Natural killer cell (primary cell): ENCODE measurements around the gene PTOV1. TPM values are rescaled to one million over a fixed set of nuclear protein-coding genes. Genes with fewer than 3 reads are reported as not detected.

Source experiments
- ATAC-seq, 3 donors: fragments of 150-1000 bp in 2 of 3; fragments of 200-7000 bp in 1 of 3; cut with Tn5 transposase; 1 replicate in 1 of 3; 2 replicates in 2 of 3; pipeline ENCODE4 v1.10.0; 2021; ENCODE audit warnings: mild to moderate bottlenecking in 2 of 3, moderate library complexity in 2 of 3
- DNase-seq, 2 donors: peaks; one replicate each; pipeline versions ENCODE4 v3.0.0 to v3.0.0-alpha.2; 2013 to 2021; ENCODE audit warnings: mixed read lengths in 1 of 2
- H3K27ac ChIP-seq: one replicate; pipeline ENCODE4 v1.5.1; 2013; ENCODE audit warnings: mild to moderate bottlenecking, low read length
- H3K27me3 ChIP-seq: one replicate; pipeline ENCODE4 v1.6.1; 2013; ENCODE audit warnings: low read length; ENCODE audit not compliant: control insufficient read depth, insufficient read depth
- H3K36me3 ChIP-seq: one replicate; pipeline ENCODE4 v1.6.1; 2013; ENCODE audit warnings: low read length; ENCODE audit not compliant: control insufficient read depth, insufficient read depth
- H3K4me1 ChIP-seq: one replicate; pipeline ENCODE4 v1.6.1; 2013; ENCODE audit warnings: low read length; ENCODE audit not compliant: control insufficient read depth, insufficient read depth
- H3K4me3 ChIP-seq: one replicate; pipeline ENCODE4 v1.5.1; 2013; ENCODE audit warnings: low read length
- H3K9me3 ChIP-seq: one replicate; pipeline ENCODE4 v1.6.1; 2013; ENCODE audit warnings: low read length; ENCODE audit not compliant: control insufficient read depth, insufficient read depth
- H3K27ac Mint-ChIP-seq, 2 donors: one replicate each; pipeline ENCODE4 v1.8.0; 2022; ENCODE audit warnings: mild to moderate bottlenecking in 2 of 2, mixed read lengths in 2 of 2, moderate library complexity in 1 of 2
- H3K27me3 Mint-ChIP-seq, 2 donors: one replicate each; pipeline ENCODE4 v1.8.0; 2022; ENCODE audit warnings: low read depth in 2 of 2, mixed read lengths in 2 of 2
- H3K36me3 Mint-ChIP-seq: one replicate; pipeline ENCODE4 v1.8.0; 2022; ENCODE audit warnings: mixed read lengths
- H3K4me1 Mint-ChIP-seq, 2 donors: one replicate each; pipeline ENCODE4 v1.8.0; 2022; ENCODE audit warnings: mixed read lengths in 2 of 2
- H3K4me3 Mint-ChIP-seq: one replicate; pipeline ENCODE4 v1.8.0; 2022; ENCODE audit warnings: mild to moderate bottlenecking, moderate library complexity, mixed read lengths
- H3K9me3 Mint-ChIP-seq, 2 donors: one replicate each; pipeline ENCODE4 v1.8.0; 2022; ENCODE audit warnings: mixed read lengths in 2 of 2
- WGBS: methylation state at CpG from one replicate; pipeline ENCODE4 v1.1.7; 2013; ENCODE audit warnings: missing lambda C conversion rate; ENCODE audit not compliant: insufficient coverage; 5-methylcytosine and 5-hydroxymethylcytosine counted together
- intact Hi-C: fragments of 100-400 bp; cut with micrococcal nuclease; formaldehyde crosslinking; loops from one replicate; pipeline ENCODE4 v1.14.2; 2022
- total RNA-seq, 4 donors: library from RNA; stranded (reverse); fragments of 120-200 nt in 1 of 4; gene quantifications; one replicate each; pipeline versions ENCODE4 v1.2.3 to v1.2.4, GENCODE V29; 2013 to 2022
- TF ChIP-seq, protein P1 (sequence below): fragments of 200-600 bp; IDR thresholded peaks from one replicate; pipeline ENCODE4 v1.8.0; 2022; ENCODE audit warnings: antibody characterized with exemption

The PTOV1 gene
- total RNA-seq, 3 donors from 2014 or later (not counting 1 experiment from before 2014, with no cell fraction given), result 116 to 132 (median 128) TPM

GRCh38 chr19:49851456-49852259 is 699 bp downstream of the PTOV1 start:
- TF ChIP-seq, protein P1, sequence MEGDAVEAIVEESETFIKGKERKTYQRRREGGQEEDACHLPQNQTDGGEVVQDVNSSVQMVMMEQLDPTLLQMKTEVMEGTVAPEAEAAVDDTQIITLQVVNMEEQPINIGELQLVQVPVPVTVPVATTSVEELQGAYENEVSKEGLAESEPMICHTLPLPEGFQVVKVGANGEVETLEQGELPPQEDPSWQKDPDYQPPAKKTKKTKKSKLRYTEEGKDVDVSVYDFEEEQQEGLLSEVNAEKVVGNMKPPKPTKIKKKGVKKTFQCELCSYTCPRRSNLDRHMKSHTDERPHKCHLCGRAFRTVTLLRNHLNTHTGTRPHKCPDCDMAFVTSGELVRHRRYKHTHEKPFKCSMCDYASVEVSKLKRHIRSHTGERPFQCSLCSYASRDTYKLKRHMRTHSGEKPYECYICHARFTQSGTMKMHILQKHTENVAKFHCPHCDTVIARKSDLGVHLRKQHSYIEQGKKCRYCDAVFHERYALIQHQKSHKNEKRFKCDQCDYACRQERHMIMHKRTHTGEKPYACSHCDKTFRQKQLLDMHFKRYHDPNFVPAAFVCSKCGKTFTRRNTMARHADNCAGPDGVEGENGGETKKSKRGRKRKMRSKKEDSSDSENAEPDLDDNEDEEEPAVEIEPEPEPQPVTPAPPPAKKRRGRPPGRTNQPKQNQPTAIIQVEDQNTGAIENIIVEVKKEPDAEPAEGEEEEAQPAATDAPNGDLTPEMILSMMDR, result no peak
- DNase-seq (peak in 1 of 2 donors; percentile 60), ATAC-seq (no peak)
- no peaks in the 10 kb centered on the region for H3K27me3 Mint-ChIP-seq
- 2% methylated on average over 73 of the region's 78 CpGs for WGBS
- Histone ChIP-seq H3K36me3 (peaks cover 3% of the 10 kb centered on the region), H3K27ac (no peak overlapping the region), H3K4me3 (peak overlapping the region; percentile 40), H3K4me1 (peaks cover 31% of the 10 kb centered on the region), H3K9me3 (no peaks in the 10 kb centered on the region), H3K27me3 (no peaks in the 10 kb centered on the region)
- H3K36me3 Mint-ChIP-seq, result no peaks in the 10 kb centered on the region
- H3K9me3 Mint-ChIP-seq, result no peaks in the 10 kb centered on the region
- intact Hi-C loops, result loop anchor here (2.0 kb wide), 2 partner anchors 15 to 33 kb away; partner anchors contain the start of genes MED25 and PNKP
- H3K27ac Mint-ChIP-seq, result peak overlapping the region; percentile 56 to 95
- peak overlapping the region; percentile 80 for H3K4me3 Mint-ChIP-seq
- H3K4me1 Mint-ChIP-seq, result peaks cover 30 to 33% of the 10 kb centered on the region in 2 donors

GRCh38 chr19:49852631-49853126 is 1.7 kb downstream of the PTOV1 start:
- Mint-ChIP-seq H3K4me1 (peaks cover 30 to 33% of the 10 kb centered on the region in 2 donors), H3K36me3 (no peaks in the 10 kb centered on the region), H3K4me3 (peak overlapping the region; percentile 80), H3K27ac (peak overlapping the region; percentile 56 to 95), H3K9me3 (no peaks in the 10 kb centered on the region), H3K27me3 (no peaks in the 10 kb centered on the region)
- H3K4me1 ChIP-seq, result peaks cover 31% of the 10 kb centered on the region
- intact Hi-C loops, result loop anchor here (2.0 kb wide), 1 partner anchor 14 kb away; the partner anchor contains the start of gene PNKP
- TF ChIP-seq, protein P1, result no peak
- no peaks in the 10 kb centered on the region for H3K9me3 ChIP-seq
- ATAC-seq, result no peak
- no peak for DNase-seq
- no peaks in the 10 kb centered on the region for H3K27me3 ChIP-seq
- H3K27ac ChIP-seq, result no peak overlapping the region
- peaks cover 5% of the 10 kb centered on the region for H3K36me3 ChIP-seq
- 91% methylated on average over 14 of the region's 14 CpGs for WGBS
- H3K4me3 ChIP-seq, result no peak overlapping the region

DNA sequence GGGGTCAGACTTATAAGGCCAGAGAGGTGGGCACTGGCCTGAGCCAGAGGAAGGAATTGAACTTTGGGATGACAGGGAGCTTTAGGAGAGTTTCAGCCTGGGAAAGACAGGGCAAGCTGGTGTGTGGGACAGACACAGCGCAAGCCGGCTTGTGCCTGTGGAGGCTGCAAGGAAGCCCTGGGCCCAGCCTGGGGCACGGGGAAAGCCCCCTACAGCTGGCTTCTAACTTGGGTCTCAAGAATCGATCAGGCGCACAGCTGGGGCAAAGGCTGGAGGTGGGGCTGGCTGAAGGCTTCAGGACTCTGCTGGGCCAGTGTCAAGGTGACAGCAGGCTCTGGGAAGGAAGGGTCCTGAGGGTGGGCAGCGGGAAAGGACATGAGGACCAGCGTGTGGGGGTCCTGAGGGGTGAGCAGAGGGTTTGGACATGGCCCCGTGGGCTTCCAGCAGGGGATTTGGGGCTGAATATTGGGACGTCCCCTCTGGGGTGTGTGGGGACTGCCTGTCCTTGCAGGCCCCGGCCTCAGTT is 3.0 kb downstream of the PTOV1 start:
- TF ChIP-seq, protein P1, result no peak
- H3K9me3 ChIP-seq, result no peaks in the 10 kb centered on the region
- Mint-ChIP-seq H3K9me3 (no peaks in the 10 kb centered on the region), H3K4me3 (no peak overlapping the region), H3K27me3 (no peaks in the 10 kb centered on the region), H3K27ac (peak overlapping the region in 1 of 2 donors; percentile 38), H3K36me3 (no peaks in the 10 kb centered on the region), H3K4me1 (peaks cover 19 to 26% of the 10 kb centered on the region in 2 donors)
- H3K27ac ChIP-seq, result no peak overlapping the region
- DNase-seq, result no peak
- peaks cover 14% of the 10 kb centered on the region for H3K36me3 ChIP-seq
- no peak for ATAC-seq
- no peak overlapping the region for H3K4me3 ChIP-seq
- peaks cover 21% of the 10 kb centered on the region for H3K4me1 ChIP-seq
- 94% methylated on average over 10 of the region's 10 CpGs for WGBS
- no peaks in the 10 kb centered on the region for H3K27me3 ChIP-seq
- intact Hi-C loops, result loop anchor here (2.0 kb wide), 1 partner anchor 13 kb away; the partner anchor contains the start of gene PNKP
